NCI-H128 (cell line): Measurements from ENCODE around the gene AQP2.

Experiments used
- DNase-seq: peaks from one replicate; lab custom pipeline; 2025; ENCODE audit not compliant: unreplicated experiment; lab: John Stamatoyannopoulos, UW

Gene AQP2

DNA sequence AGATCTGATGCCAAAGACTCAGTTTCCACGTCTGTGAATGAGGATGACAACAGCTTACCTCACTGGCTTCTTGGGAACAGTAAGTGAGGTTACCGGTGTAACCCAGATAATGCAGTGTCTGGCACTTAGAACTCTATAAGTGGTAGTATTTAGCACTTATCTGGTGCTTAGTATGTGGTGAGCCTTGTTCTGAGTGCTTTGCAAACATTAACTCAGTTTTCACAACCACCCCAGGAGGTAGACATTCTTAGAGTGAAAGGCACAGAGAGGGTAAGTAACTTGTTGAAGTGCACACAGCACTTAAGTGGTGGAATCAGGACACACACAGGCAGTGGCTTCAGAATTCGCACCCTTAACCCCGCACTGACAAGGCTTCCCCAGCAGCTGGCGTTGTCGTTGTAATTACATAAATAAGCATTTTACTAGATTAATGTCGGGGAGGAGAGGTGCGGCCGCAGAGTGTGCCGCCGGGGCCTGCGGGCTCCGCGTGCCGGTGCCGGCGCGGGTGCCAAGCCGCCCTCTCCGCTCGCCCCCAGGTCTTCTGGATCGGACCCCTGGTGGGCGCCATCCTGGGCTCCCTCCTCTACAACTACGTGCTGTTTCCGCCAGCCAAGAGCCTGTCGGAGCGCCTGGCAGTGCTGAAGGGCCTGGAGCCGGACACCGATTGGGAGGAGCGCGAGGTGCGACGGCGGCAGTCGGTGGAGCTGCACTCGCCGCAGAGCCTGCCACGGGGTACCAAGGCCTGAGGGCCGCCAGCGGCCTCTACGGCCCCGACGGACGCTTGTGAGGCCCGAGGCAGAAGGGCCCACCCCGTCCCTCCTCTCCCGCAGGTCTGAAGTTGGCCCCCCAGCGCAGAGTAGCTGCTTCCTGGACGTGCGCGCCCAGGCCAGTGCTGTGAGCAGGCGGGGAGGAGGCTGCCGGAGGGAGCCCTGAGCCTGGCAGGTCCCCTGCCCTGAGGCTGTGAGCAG lies 4.6 kb downstream of the AQP2 start:
- DNase-seq = no peak

- no peak for DNase-seq
Observed at GRCh38 chr12:49955899-49956662, 5.5 kb downstream of the AQP2 start.

DNA sequence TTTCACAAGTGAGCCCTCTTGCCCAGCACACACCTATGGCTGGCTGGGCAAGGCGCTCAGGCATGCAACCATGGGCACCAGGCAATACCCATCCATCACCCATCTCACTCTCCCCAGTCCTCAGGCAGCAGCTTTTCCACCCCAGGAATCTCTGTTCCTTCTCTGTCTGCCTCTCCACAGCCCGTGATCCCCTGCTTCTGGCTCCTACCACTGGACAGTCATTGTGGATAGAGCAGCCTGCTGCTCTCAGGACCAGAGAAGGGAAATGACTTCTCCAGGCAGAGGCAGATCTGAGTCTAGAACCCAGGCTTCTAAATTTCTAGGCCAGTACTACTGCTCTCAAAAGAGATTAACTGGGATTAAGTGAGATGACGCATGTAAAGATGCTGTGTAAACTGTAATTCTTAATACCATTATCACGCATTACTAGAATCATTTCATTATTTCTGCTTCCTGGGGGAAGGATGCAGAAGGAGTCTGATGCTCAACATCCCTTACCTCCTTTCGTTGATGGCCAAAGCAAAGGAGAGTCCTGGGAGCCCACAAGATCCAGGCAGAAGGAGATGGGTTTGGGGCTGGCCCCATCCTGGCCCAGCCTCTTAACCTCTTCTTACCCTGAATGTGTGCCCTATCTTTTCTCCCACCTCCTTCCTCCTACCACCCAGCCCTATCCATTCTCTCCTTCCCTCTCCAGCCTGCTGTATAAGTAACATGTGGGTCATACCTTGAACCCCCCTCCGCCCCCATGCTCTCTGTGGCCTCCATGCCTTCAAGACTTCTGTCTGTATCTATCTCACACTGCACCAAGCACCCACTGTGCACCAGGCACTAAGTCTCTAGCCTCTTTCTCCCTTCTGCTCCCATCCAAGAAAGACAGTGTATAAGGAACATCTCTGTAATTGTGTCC lies 6.4 kb downstream of the AQP2 start:
- no peak for DNase-seq

- no peak for DNase-seq
Observed at GRCh38 chr12:49957570-49957967, 7.0 kb downstream of the AQP2 start.

- DNase-seq = no peak
Observed at GRCh38 chr12:49959685-49960473, 9.3 kb downstream of the AQP2 start.

GRCh38 chr12:49960474-49961110 lies 10.1 kb downstream of the AQP2 start:
- no peak for DNase-seq

- DNase-seq = no peak
Observed at GRCh38 chr12:49961111-49961922, 10.8 kb downstream of the AQP2 start, which contains the start of gene AQP5. Gene AQP5 (plus strand): TSS chr12:49961872. CDS start chr12:49962018, 146 bp downstream.

- no peak for DNase-seq
Observed at GRCh38 chr12:49961993-49962764, 11.6 kb downstream of the AQP2 start.

GRCh38 chr12:49962861-49963765 lies 12.6 kb downstream of the AQP2 start:
- no peak for DNase-seq

DNA sequence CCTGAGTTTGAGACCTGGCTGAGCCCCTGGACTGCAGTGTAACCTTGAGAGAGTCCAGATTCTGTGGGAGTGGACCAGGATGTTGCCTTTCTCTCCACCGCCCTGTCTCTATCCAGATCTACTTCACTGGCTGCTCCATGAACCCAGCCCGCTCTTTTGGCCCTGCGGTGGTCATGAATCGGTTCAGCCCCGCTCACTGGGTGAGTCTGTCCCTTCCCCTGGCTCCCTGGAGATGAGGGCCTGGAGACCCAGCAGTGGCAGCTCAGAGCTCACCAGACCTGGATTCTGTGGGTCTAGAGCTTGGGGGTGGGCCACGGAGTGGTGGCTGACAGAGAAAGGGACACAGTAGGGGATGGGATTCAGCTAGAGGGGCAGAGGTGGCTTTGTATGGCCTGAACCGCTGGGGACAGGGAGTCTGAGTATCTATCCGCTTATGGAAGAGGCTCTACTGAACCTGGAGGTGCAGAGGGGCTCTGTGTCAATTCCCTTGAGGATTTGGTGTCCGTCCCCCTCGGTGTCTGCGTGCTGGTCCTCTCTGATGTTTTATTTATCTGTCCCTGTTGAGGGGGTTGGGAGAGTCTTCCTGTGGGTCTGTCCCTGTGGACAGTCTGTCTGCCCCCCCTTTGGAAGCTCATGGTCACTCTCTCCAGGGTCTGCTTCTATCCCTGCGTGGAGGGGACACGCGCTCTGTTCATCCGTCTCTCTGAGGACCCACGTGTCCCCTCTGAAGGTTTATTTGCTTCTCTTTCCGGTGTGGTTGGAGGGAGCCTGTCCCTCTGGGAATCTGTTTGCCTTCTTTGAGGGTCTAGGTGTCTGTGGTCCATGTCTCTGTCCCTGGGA lies 13.7 kb downstream of the AQP2 start:
- no peak for DNase-seq

GRCh38 chr12:49964849-49965624 lies 14.5 kb downstream of the AQP2 start:
- no peak for DNase-seq

DNA sequence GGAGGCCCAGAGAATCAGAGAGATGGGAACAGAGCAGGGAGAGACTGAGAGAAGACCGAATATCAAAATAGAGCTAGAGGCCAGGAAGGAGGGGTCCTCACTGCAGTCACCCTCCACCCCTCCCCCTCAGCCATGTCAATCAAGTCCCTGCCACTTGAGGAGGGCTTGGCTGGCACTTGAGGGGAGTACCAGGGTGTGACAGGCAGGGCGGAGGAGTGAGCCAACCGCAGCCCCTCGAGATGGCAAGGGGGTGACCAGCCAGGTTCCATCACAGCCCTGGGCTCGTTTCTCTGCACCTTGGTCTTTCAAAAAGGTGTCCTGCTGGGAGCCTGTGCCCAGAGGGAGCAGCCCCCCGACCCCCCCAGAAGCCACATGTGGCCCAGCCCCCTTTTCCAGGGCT lies 15.3 kb downstream of the AQP2 start:
- DNase-seq = no peak

DNA sequence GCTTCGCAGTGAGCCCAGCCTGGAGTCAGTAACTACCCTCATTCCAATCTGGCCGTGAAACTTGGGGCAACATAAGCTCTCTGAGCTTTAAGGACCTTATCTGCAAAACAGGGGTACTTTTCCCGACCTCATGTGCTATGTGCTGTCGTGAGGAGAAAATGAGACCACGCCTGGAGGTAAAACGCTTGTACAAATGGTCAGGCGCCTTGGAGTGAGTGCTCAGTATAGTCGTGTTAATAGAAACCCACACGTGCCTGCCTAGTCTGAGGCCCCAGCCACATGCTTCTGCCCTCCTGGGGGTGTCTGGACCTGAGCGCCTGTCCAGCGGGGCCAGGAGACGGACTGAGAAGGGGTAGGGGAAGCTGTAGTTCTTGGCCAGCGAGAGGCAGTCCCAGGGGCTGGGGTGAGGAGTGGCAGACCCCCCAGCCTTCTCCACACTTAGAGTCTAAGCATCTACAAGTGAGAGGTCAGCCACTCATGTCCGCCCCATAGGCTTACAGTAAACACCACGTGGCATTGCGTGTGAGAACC lies 16.0 kb downstream of the AQP2 start:
- DNase-seq = no peak

GRCh38 chr12:49967042-49967776 lies 16.7 kb downstream of the AQP2 start:
- peak; percentile 79 for DNase-seq
